DMS79 treated with DMSO at 0.1 percent for 48 hours (cell line): ENCODE measurements around the gene MOCS3.

Experiments
- DNase-seq: peaks from one replicate; lab custom pipeline; 2025; lab: John Stamatoyannopoulos, UW

The MOCS3 gene

GRCh38 chr20:50982363-50982762 is 23.7 kb downstream of the MOCS3 start:
- DNase-seq: no peak

GRCh38 chr20:50983321-50983720 is 24.7 kb downstream of the MOCS3 start:
- no peak for DNase-seq

GRCh38 chr20:50987493-50988210 is 29.0 kb downstream of the MOCS3 start:
- peak; percentile 78 for DNase-seq

- DNase-seq: no peak
Measured at GRCh38 chr20:50991076-50991475, 32.5 kb downstream of the MOCS3 start.

- no peak for DNase-seq
Measured at GRCh38 chr20:50992336-50992732, 33.7 kb downstream of the MOCS3 start.

- DNase-seq: no peak
Measured at GRCh38 chr20:50992733-50993457, 34.3 kb downstream of the MOCS3 start.

GRCh38 chr20:50993876-50994275 is 35.3 kb downstream of the MOCS3 start:
- no peak for DNase-seq

- no peak for DNase-seq
Measured at GRCh38 chr20:50995506-50995905, 36.9 kb downstream of the MOCS3 start.

GRCh38 chr20:50996901-50997865 is 38.6 kb downstream of the MOCS3 start:
- DNase-seq: no peak

GRCh38 chr20:50999355-50999754 is 40.7 kb downstream of the MOCS3 start:
- DNase-seq: no peak

GRCh38 chr20:51001430-51002265 is 43.0 kb downstream of the MOCS3 start:
- DNase-seq: no peak

GRCh38 chr20:51002633-51003032 is 44.0 kb downstream of the MOCS3 start:
- no peak for DNase-seq

GRCh38 chr20:51003753-51004152 is 45.1 kb downstream of the MOCS3 start:
- DNase-seq: no peak

- no peak for DNase-seq
Measured at GRCh38 chr20:51004305-51004727, 45.7 kb downstream of the MOCS3 start.

GRCh38 chr20:51004781-51005180 is 46.2 kb downstream of the MOCS3 start:
- DNase-seq: no peak

GRCh38 chr20:51005214-51005613 is 46.6 kb downstream of the MOCS3 start:
- DNase-seq: no peak

GRCh38 chr20:51008718-51009117 is 50.1 kb downstream of the MOCS3 start:
- no peak for DNase-seq

- no peak for DNase-seq
Measured at GRCh38 chr20:51009303-51010042, 50.9 kb downstream of the MOCS3 start.

- DNase-seq: no peak
Measured at GRCh38 chr20:51010043-51010365, 51.4 kb downstream of the MOCS3 start.

- no peak for DNase-seq
Measured at GRCh38 chr20:51010932-51011331, 52.3 kb downstream of the MOCS3 start.

- no peak for DNase-seq
Measured at GRCh38 chr20:51011479-51011878, 52.9 kb downstream of the MOCS3 start.
